ENCODE measurements around the gene USP1.

DNA sequence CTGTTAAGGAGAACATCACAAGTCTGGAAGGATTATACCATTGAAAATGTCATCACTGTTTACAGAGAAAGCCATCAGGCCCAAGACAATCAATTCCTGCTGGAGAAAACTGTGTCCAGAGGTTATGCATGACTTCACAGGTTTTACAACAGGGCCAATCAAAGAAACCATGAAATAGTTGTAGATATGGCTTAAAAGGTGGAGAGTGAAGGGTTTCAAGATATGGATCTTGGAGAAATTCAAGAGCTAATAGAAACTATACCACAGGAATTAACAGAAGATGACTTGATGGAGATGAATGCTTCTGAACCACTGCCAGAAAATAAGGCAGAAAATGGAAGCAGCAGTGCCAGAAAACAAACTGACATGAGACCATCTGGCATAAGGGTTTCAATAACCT, 30.2 kb downstream of the USP1 start:
- TF ChIP-seq CTCF (IDR thresholded peaks at IDR 0.05) (no peak), POLR2AphosphoS5 (IDR thresholded peaks at IDR 0.05) (no peak), EP300 (IDR thresholded peaks at IDR 0.05) (no peak)

Data from gastroesophageal sphincter (tissue), 3 donors.